ENCODE data around the gene ZNF335. TPM values are rescaled to one million over a fixed set of nuclear protein-coding genes. Genes with fewer than 3 reads are reported as not detected.

ZNF335 gene
- total and polyA plus RNA-seq, 2 of the 13 experiments (the other 11 are each of a cell fraction or from before 2014, with no cell fraction given): 9.7 to 13.7 TPM

DNA sequence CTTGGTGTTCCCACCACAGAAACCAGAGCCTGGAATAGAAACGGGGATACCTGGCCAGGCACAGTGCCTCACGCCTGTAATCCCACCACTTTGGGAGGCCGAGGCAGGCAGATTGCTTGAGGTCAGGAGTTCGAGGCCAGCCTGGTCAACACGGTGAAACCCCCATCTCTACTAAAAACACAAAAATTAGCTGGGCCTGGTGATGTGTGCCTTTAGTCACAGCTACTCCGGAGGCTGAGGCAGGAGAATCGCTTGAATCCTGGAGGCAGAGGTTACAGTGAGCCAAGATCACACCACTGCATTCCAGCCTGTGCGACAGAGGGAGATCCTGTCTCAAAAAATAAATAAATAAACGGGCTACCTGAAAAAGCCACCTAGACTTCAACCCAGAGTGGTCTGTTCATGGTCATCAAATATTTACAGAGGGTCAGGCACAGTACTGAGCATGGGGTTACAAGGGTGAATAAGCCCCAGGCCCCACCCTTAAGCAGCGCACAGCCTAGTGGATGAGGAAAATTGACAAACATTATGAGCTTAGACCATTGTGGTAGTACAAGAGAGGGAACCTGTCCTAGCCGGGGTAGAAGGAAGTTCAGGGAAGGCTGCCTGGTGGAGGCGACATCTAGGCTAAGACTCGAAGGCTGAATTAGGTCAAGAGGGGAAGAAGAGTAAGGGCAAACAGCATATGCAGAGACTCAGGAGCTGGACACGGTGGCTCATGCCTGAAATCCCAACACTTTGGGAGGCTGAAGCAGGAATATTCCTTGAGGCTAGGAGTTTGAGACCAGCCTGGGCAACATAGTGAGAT, 44.7 kb downstream of the ZNF335 start (continued):
- TF ChIP-seq MLLT10 (CRISPR knock-in tag; IDR thresholded peaks at IDR 0.05) (no peak), ZNF496 (CRISPR knock-in tag; IDR thresholded peaks at IDR 0.05; ENCODE audit: insufficient replicate concordance) (no peak), ZFP36L1 (CRISPR knock-in tag; IDR thresholded peaks at IDR 0.05) (peak; percentile 74; the same call in 1 of the 2 replicates), THYN1 (CRISPR knock-in tag; IDR thresholded peaks at IDR 0.05; ENCODE audit: borderline replicate concordance, low read depth) (no peak), HDAC6 (IDR thresholded peaks at IDR 0.05; ENCODE audit: low read depth, low read length) (no peak), RARG (CRISPR knock-in tag; IDR thresholded peaks at IDR 0.05; ENCODE audit: low read depth) (no peak), ONECUT2 (CRISPR knock-in tag; IDR thresholded peaks at IDR 0.05) (0 out of 2 replicates have a peak, but pooled peaks have one; percentile 36), NPAS2 (CRISPR knock-in tag; IDR thresholded peaks at IDR 0.05; ENCODE audit: borderline replicate concordance) (no peak), ZSCAN31 (CRISPR knock-in tag; IDR thresholded peaks at IDR 0.05; ENCODE audit: low read depth) (no peak; the same call in 1 of the 2 replicates), POLR2AphosphoS2 (IDR thresholded peaks at IDR 0.05; ENCODE audit: low read depth, low read length) (no peak), CCAR2 (optimal IDR thresholded peaks at IDR 0.05; ENCODE audit: low read depth, low read length) (peak; percentile 74), ARNTL (CRISPR knock-in tag; IDR thresholded peaks at IDR 0.05) (peak; percentile 89), ZFP82 (CRISPR knock-in tag; IDR thresholded peaks at IDR 0.05; ENCODE audit: borderline replicate concordance) (0 out of 2 replicates have a peak, but pooled peaks have one; percentile 3), ZFP37 (CRISPR knock-in tag; IDR thresholded peaks at IDR 0.05; ENCODE audit: borderline replicate concordance) (no peak), SCMH1 (CRISPR knock-in tag; IDR thresholded peaks at IDR 0.05; ENCODE audit: borderline replicate concordance) (no peak), ZNF224 (CRISPR knock-in tag; IDR thresholded peaks at IDR 0.05) (0 out of 2 replicates have a peak, but pooled peaks have one; percentile 73), ZNF777 (CRISPR knock-in tag; IDR thresholded peaks at IDR 0.05) (no peak)
- TF ChIP-seq, protein P1, sequence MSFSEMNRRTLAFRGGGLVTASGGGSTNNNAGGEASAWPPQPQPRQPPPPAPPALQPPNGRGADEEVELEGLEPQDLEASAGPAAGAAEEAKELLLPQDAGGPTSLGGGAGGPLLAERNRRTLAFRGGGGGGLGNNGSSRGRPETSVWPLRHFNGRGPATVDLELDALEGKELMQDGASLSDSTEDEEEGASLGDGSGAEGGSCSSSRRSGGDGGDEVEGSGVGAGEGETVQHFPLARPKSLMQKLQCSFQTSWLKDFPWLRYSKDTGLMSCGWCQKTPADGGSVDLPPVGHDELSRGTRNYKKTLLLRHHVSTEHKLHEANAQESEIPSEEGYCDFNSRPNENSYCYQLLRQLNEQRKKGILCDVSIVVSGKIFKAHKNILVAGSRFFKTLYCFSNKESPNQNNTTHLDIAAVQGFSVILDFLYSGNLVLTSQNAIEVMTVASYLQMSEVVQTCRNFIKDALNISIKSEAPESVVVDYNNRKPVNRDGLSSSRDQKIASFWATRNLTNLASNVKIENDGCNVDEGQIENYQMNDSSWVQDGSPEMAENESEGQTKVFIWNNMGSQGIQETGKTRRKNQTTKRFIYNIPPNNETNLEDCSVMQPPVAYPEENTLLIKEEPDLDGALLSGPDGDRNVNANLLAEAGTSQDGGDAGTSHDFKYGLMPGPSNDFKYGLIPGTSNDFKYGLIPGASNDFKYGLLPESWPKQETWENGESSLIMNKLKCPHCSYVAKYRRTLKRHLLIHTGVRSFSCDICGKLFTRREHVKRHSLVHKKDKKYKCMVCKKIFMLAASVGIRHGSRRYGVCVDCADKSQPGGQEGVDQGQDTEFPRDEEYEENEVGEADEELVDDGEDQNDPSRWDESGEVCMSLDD (CRISPR knock-in tag; IDR thresholded peaks at IDR 0.05; ENCODE audit: borderline replicate concordance): no peak; the same call in 1 of the 2 replicates
- TF ChIP-seq, protein P2, sequence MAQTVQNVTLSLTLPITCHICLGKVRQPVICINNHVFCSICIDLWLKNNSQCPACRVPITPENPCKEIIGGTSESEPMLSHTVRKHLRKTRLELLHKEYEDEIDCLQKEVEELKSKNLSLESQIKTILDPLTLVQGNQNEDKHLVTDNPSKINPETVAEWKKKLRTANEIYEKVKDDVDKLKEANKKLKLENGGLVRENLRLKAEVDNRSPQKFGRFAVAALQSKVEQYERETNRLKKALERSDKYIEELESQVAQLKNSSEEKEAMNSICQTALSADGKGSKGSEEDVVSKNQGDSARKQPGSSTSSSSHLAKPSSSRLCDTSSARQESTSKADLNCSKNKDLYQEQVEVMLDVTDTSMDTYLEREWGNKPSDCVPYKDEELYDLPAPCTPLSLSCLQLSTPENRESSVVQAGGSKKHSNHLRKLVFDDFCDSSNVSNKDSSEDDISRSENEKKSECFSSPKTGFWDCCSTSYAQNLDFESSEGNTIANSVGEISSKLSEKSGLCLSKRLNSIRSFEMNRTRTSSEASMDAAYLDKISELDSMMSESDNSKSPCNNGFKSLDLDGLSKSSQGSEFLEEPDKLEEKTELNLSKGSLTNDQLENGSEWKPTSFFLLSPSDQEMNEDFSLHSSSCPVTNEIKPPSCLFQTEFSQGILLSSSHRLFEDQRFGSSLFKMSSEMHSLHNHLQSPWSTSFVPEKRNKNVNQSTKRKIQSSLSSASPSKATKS (CRISPR knock-in tag; IDR thresholded peaks at IDR 0.05): no peak
- TF ChIP-seq, protein P3, sequence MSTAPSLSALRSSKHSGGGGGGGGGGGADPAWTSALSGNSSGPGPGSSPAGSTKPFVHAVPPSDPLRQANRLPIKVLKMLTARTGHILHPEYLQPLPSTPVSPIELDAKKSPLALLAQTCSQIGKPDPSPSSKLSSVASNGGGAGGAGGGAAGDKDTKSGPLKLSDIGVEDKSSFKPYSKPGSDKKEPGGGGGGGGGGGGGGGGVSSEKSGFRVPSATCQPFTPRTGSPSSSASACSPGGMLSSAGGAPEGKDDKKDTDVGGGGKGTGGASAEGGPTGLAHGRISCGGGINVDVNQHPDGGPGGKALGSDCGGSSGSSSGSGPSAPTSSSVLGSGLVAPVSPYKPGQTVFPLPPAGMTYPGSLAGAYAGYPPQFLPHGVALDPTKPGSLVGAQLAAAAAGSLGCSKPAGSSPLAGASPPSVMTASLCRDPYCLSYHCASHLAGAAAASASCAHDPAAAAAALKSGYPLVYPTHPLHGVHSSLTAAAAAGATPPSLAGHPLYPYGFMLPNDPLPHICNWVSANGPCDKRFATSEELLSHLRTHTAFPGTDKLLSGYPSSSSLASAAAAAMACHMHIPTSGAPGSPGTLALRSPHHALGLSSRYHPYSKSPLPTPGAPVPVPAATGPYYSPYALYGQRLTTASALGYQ (CRISPR knock-in tag; IDR thresholded peaks at IDR 0.05): peak; percentile 96
- TF ChIP-seq, protein P4, sequence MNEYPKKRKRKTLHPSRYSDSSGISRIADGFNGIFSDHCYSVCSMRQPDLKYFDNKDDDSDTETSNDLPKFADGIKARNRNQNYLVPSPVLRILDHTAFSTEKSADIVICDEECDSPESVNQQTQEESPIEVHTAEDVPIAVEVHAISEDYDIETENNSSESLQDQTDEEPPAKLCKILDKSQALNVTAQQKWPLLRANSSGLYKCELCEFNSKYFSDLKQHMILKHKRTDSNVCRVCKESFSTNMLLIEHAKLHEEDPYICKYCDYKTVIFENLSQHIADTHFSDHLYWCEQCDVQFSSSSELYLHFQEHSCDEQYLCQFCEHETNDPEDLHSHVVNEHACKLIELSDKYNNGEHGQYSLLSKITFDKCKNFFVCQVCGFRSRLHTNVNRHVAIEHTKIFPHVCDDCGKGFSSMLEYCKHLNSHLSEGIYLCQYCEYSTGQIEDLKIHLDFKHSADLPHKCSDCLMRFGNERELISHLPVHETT (CRISPR knock-in tag; conservative IDR thresholded peaks at IDR 0.05): 0 out of 2 replicates have a peak, but pooled peaks have one; percentile 21

All from HepG2 (cell line).